Mesangial cell (primary cell): ENCODE results near the gene KIF1B. TPM values are rescaled to one million over a fixed set of nuclear protein-coding genes. Genes with fewer than 3 reads are reported as not detected.

Source experiments
- total RNA-seq: library from RNA; depleted of rRNA; stranded (reverse); fragments of >200 nt; gene quantifications from 2 replicates; pipeline ENCODE4 v1.2.3, GENCODE V29; 2015

The KIF1B gene
- 19.2 and 26.1 TPM in 2 replicates for total RNA-seq

GRCh38 chr1:10209905-10210810 lies at the start of gene KIF1B:
Gene KIF1B (plus strand): TSS chr1:10210570. CDS start chr1:10232329, 21,759 bp downstream.

GRCh38 chr1:10398734-10399443 lies 188.5 kb downstream of the KIF1B start, which contains the start of gene PGD:
Gene PGD (plus strand): TSS chr1:10399064. CDS start chr1:10399118, 54 bp downstream.

GRCh38 chr1:10430216-10431069 lies 220.1 kb downstream of the KIF1B start, which contains the start of gene CENPS:
Gene CENPS (plus strand): TSS chr1:10430433. CDS start chr1:10430518, 85 bp downstream.

Other genes with a start within 250 kb of the KIF1B start
- 1.6 and 5.4 TPM in 2 replicates for gene RBP7, start 213.3 kb upstream of the KIF1B start, total RNA-seq
- gene UBE4B, start 177.6 kb upstream of the KIF1B start, total RNA-seq = 30.6 and 35.7 TPM in 2 replicates
- gene PGD, start 188.5 kb downstream of the KIF1B start, total RNA-seq = 160 and 193 TPM in 2 replicates
- gene CENPS, start 219.9 kb downstream of the KIF1B start, total RNA-seq = 5.5 and 9.1 TPM in 2 replicates
- gene CORT, start 239.5 kb downstream of the KIF1B start, total RNA-seq = 0.25 and 0.98 TPM in 2 replicates